Endothelial cell of umbilical vein (primary cell): ENCODE results near the gene NTRK2. TPM values are rescaled to one million over a fixed set of nuclear protein-coding genes. Genes with fewer than 3 reads are reported as not detected.

Experiments
- Bru-seq: library from RNA; stranded (reverse); fragments of 400-500 nt; gene quantifications from one replicate; lab custom pipeline; 2021; lab: Mats Ljungman, UMichigan
- BruChase-seq, 2 experiments: library from RNA; stranded (reverse); fragments of 400-500 nt; gene quantifications; one replicate each; lab custom pipeline; 2021; lab: Mats Ljungman, UMichigan
- BruUV-seq: library from RNA; stranded (reverse); fragments of 400-500 nt; replicated peaks from 2 replicates; lab custom pipeline; 2021; lab: Mats Ljungman, UMichigan
- CTCF ChIA-PET: fragments of 300-600, 350-600 bp; sonication (Branson Sonifier 250); formaldehyde crosslinking; loops from one replicate; lab custom pipeline; 2021; ENCODE audit warnings: antibody characterized with exemption, inconsistent platforms; lab: Charles Lee
- POLR2A ChIA-PET: fragments of 300-600, 350-600 bp; sonication (Branson Sonifier 250); formaldehyde crosslinking; loops from one replicate; lab custom pipeline; 2021; ENCODE audit warnings: antibody characterized with exemption, inconsistent platforms; lab: Charles Lee
- DNase-seq: peaks from one replicate; pipeline ENCODE4 v3.0.0-alpha.2; 2011; ENCODE audit warnings: low read depth, low spot score
- FAIRE-seq: peaks from 2 replicates; lab custom pipeline; 2011; peaks lifted over from hg19 to GRCh38; lab: Jason Lieb, UNC
- H2AFZ ChIP-seq: 2 replicates; pipeline ENCODE4 v1.6.0; 2012; ENCODE audit warnings: low read depth, low read length, control low read depth, inconsistent platforms
- H3K27ac ChIP-seq: 2 replicates; pipeline ENCODE4 v1.5.1; 2011; ENCODE audit warnings: low read depth, mild to moderate bottlenecking, control low read depth, low read length, moderate library complexity; ENCODE audit not compliant: insufficient read depth
- H3K27me3 ChIP-seq, 2 experiments: 2 replicates each; pipeline versions ENCODE4 v1.6.0 to v1.6.1; 2011; ENCODE audit warnings: low read length in 2 of 2, mixed read lengths in 1 of 2; ENCODE audit not compliant: control insufficient read depth in 2 of 2, insufficient read depth in 2 of 2
- H3K36me3 ChIP-seq, 2 experiments: 2 replicates in 1 of 2; 3 replicates in 1 of 2; pipeline ENCODE4 v1.5.1; 2011; ENCODE audit warnings: low read length in 2 of 2, mild to moderate bottlenecking in 1 of 2, moderate library complexity in 1 of 2; ENCODE audit not compliant: control insufficient read depth in 2 of 2, insufficient read depth in 2 of 2; ENCODE audit errors: extremely low read depth in 1 of 2
- H3K4me1 ChIP-seq: 3 replicates; pipeline ENCODE4 v1.5.1; 2011; ENCODE audit warnings: mild to moderate bottlenecking, low read length; ENCODE audit not compliant: control insufficient read depth, insufficient read depth; ENCODE audit errors: extremely low read depth
- H3K4me2 ChIP-seq: 2 replicates; pipeline ENCODE4 v1.6.1; 2011; ENCODE audit warnings: low read length, control low read depth, mixed read lengths; ENCODE audit not compliant: insufficient read depth
- H3K4me3 ChIP-seq, 3 experiments: fragments of 200-600 bp in 1 of 3; sonication (generic), shearing (Covaris generic) in 1 of 3; replicated peaks in 1 of 3; 2 replicates each; pipeline ENCODE4 v1.5.1; 2011 to 2016; ENCODE audit warnings: control low read depth in 3 of 3, low read length in 3 of 3, mild to moderate bottlenecking in 2 of 3, inconsistent platforms in 1 of 3, low read depth in 1 of 3, moderate library complexity in 1 of 3; ENCODE audit not compliant: insufficient read depth in 1 of 3
- H3K79me2 ChIP-seq: 2 replicates; pipeline ENCODE4 v1.6.0; 2012; ENCODE audit warnings: low read length, inconsistent platforms; ENCODE audit not compliant: control insufficient read depth, insufficient read depth
- H3K9ac ChIP-seq: replicated peaks from 2 replicates; pipeline ENCODE3; 2011; ENCODE audit warnings: low read length, control low read depth; ENCODE audit not compliant: insufficient read depth; ENCODE audit errors: extremely low read depth
- H3K9me1 ChIP-seq: replicated peaks from 3 replicates; pipeline ENCODE4 v1.6.0; 2011; ENCODE audit warnings: mild to moderate bottlenecking, low read length; ENCODE audit not compliant: control insufficient read depth, insufficient read depth; ENCODE audit errors: extremely low read depth
- H3K9me3 ChIP-seq: replicated peaks from 2 replicates; pipeline ENCODE4 v1.5.1; 2012; ENCODE audit warnings: low read length, inconsistent platforms; ENCODE audit not compliant: control insufficient read depth, insufficient read depth
- H4K20me1 ChIP-seq: replicated peaks from 2 replicates; pipeline ENCODE3; 2011; ENCODE audit warnings: mild to moderate bottlenecking, low read length; ENCODE audit not compliant: control insufficient read depth, insufficient read depth; ENCODE audit errors: extremely low read depth
- EZH2 ChIP-seq: IDR thresholded peaks from 2 replicates; pipeline ENCODE4 v1.6.1; 2012; ENCODE audit warnings: borderline replicate concordance, low read depth, mild to moderate bottlenecking, moderate library complexity, low read length, inconsistent platforms; ENCODE audit not compliant: severe bottlenecking
- FOS ChIP-seq: IDR thresholded peaks from 2 replicates; pipeline ENCODE4 v1.6.1; 2011; ENCODE audit warnings: mild to moderate bottlenecking, low read length, moderate library complexity, borderline replicate concordance; ENCODE audit not compliant: insufficient read depth
- JUN ChIP-seq: IDR thresholded peaks from 2 replicates; pipeline ENCODE4 v1.6.1; 2011; ENCODE audit warnings: borderline replicate concordance, low read depth; ENCODE audit not compliant: insufficient read length, insufficient read depth
- MYC ChIP-seq: IDR thresholded peaks from one replicate; pipeline ENCODE4 v1.6.1; 2011; ENCODE audit warnings: mild to moderate bottlenecking, low read depth, low read length
- POLR2A ChIP-seq: IDR thresholded peaks from 2 replicates; pipeline ENCODE4 v1.6.1; 2012; ENCODE audit warnings: low read depth, mild to moderate bottlenecking, control low read depth, low read length
- dilution Hi-C: fragments of 300-500 bp; cut with MboI; formaldehyde crosslinking; loops from one replicate; pipeline ENCODE4 v1.15.0; 2019; ENCODE audit warnings: low sequenced_read_pairs; ENCODE audit not compliant: extremely low pct_ligation_motif_present
- intact Hi-C: fragments of 100-400 bp; cut with micrococcal nuclease; formaldehyde crosslinking; loops from one replicate; pipeline ENCODE4 v1.10.0; 2022
- long read RNA-seq: library from polyadenylated mRNA; stranded (forward); transcript quantifications from one replicate; pipeline ENCODE4 v2.0.0, GENCODE V29; 2021
- polyA minus RNA-seq, 3 experiments: library from RNA; depleted of rRNA, polyadenylated mRNA; stranded (reverse); fragments of >200 nt; gene quantifications; 1 replicate in 1 of 3; 2 replicates in 2 of 3; pipeline ENCODE4 v1.2.3, GENCODE V29; 2011
- polyA plus RNA-seq, 4 experiments: library from polyadenylated mRNA; depleted of rRNA in 3 of 4; stranded (reverse) in 3 of 4; unstranded in 1 of 4; fragments of >200 nt; gene quantifications; 2 replicates each; pipeline versions ENCODE4 v1.2.1 to v1.2.3, GENCODE V29; 2011 to 2012; ENCODE audit warnings: missing spikeins in 1 of 4
- total RNA-seq: library from RNA; stranded (reverse); gene quantifications from 2 replicates; pipeline ENCODE4 v1.2.3, GENCODE V29; 2021
- TF ChIP-seq, protein P1 (sequence below): IDR thresholded peaks from 2 replicates; pipeline ENCODE4 v1.6.1; 2011; ENCODE audit not compliant: insufficient read depth, insufficient read length

The NTRK2 gene
- total RNA-seq (0.05 and 0.13 TPM in 2 replicates), polyA plus RNA-seq (0.01 TPM in 1 of 2 replicates, not detected in the other), polyA minus RNA-seq (0.08 and 0.12 TPM in 2 replicates), Bru-seq, nascent RNA (percentile 7 among the genes with signal in this experiment), BruChase-seq, experiment 1, labeled RNA remaining after a 6-hour chase (percentile 1 among the genes with signal in this experiment), BruChase-seq, experiment 2, labeled RNA remaining after a 2-hour chase (percentile 1 among the genes with signal in this experiment)
- polyA plus RNA-seq (2011; cell fraction: cytosol; rRNA removed), result 0.01 and 0.03 TPM in 2 replicates
- 0.03 TPM in 1 of 2 replicates, not detected in the other for polyA plus RNA-seq (2011; cell fraction: nucleus; rRNA removed)
- polyA plus RNA-seq (2012), result 0.05 and 0.11 TPM in 2 replicates
- polyA minus RNA-seq (2011; cell fraction: cytosol; rRNA and poly(A)+ RNA removed), result not detected
- 0.05 TPM in 1 of 2 replicates, not detected in the other for polyA minus RNA-seq (2011; cell fraction: nucleus; rRNA and poly(A)+ RNA removed)
- long read RNA-seq, result 0 reads

DNA sequence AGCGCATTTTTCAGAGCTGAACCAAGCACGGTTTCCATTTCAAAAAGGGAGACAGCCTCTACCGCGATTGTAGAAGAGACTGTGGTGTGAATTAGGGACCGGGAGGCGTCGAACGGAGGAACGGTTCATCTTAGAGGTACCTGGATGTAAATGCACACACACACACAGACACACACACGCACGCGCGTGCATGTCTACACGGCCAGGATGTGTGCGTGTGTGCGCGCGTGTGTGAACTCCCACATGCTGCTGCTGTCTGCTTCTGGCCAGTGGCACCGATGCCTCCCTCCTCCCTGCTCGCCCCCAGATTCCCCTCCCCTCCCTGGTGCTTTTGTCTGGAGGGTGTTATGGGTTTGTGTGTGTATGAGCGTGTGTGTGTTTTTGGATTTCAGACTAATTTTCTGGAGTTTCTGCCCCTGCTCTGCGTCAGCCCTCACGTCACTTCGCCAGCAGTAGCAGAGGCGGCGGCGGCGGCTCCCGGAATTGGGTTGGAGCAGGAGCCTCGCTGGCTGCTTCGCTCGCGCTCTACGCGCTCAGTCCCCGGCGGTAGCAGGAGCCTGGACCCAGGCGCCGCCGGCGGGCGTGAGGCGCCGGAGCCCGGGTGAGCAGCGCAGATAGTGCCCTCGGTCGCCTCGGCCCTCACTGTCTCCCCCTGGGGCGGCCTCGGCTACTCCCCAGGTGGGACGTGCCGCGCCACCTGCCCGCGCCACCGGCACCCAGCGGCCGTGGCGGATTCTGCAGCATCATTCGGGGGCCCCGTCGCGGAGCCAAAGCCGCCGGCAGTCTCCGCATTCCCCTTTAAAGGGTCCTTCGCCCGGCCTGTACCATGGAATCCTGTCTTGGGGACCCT, at the start of gene NTRK2:
Gene NTRK2 (plus strand): TSS at position 442 of the 850 bp plus-strand sequence. CDS start 1,020 bp downstream, outside the sequence.
- CTCF ChIA-PET, result interaction anchor here (0.9 to 2.1 kb wide), 4 partner anchors 16 to 941 kb away, joined by 3 to 14 read pairs (median 4); no protein-coding TSS in a partner anchor

More for the DNA sequence above, at the start of gene NTRK2:
- DNase-seq (peak; percentile 23), FAIRE-seq (no peak)
- Histone ChIP-seq H3K4me1 (peaks cover 15% of the 10 kb centered on the region), H2AFZ (peak within 1 kb of the TSS; percentile 65), H3K27ac (no peak within 1 kb of the TSS), H3K27me3 (peaks cover 32 to 62% of the 10 kb centered on the region in 2 experiments), H3K79me2 (no peaks in the 10 kb centered on the region), H3K36me3 (no peaks in the 10 kb centered on the region), H3K9me3 (no peaks in the 10 kb centered on the region), H3K4me3 (peak within 1 kb of the TSS in 2 of 3 experiments; percentile 29 to 40), H4K20me1 (no peaks in the 10 kb centered on the region), H3K9me1 (no peaks in the 10 kb centered on the region), H3K9ac (no peak within 1 kb of the TSS), H3K4me2 (peak within 1 kb of the TSS; percentile 72)
- BruUV-seq, result no TSS peak
- intact Hi-C loops (loop anchor here (2.0 kb wide), 3 partner anchors 111 to 589 kb away; no protein-coding TSS in a partner anchor), dilution Hi-C loops (no loop called here)
- POLR2A ChIA-PET, result no interaction called here
- TF ChIP-seq, protein P1, sequence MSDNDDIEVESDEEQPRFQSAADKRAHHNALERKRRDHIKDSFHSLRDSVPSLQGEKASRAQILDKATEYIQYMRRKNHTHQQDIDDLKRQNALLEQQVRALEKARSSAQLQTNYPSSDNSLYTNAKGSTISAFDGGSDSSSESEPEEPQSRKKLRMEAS, result no peak
- no peak for TF ChIP-seq MYC
- no peak for TF ChIP-seq JUN
- TF ChIP-seq POLR2A, result no peak
- TF ChIP-seq EZH2, result no peak
- TF ChIP-seq FOS, result no peak
